A549 (cell line): ENCODE results near the gene SART3.

Source experiments
- CHD2 ChIP-seq: fragments of 150-350 bp; IDR thresholded peaks from 2 replicates; pipeline ENCODE4 v1.6.1; 2014; ENCODE audit warnings: low read length; ENCODE audit not compliant: partially characterized antibody
- CHD4 ChIP-seq: fragments of 200-600 bp; sonication (generic); IDR thresholded peaks from 2 replicates; pipeline ENCODE4 v1.6.1; 2016; ENCODE audit warnings: antibody characterized with exemption, mild to moderate bottlenecking, borderline replicate concordance
- FOSB ChIP-seq: fragments of 250-450 bp; sonication (Bioruptor Pico); IDR thresholded peaks from 2 replicates; pipeline ENCODE4 v1.5.0; 2020; ENCODE audit warnings: mild to moderate bottlenecking, moderate library complexity
- FOXS1 ChIP-seq: fragments of 250-450 bp; sonication (Bioruptor Pico); IDR thresholded peaks from 2 replicates; pipeline ENCODE4 v1.5.0; 2020; ENCODE audit warnings: mild to moderate bottlenecking, moderate library complexity
- KDM1A ChIP-seq: fragments of 200-600 bp; sonication (generic); IDR thresholded peaks from 2 replicates; pipeline ENCODE4 v1.6.1; 2016; ENCODE audit warnings: low read depth, mild to moderate bottlenecking
- PHF8 ChIP-seq: fragments of 200-600 bp; sonication (generic); IDR thresholded peaks from 2 replicates; pipeline ENCODE4 v1.6.1; 2016; ENCODE audit warnings: low read depth, mild to moderate bottlenecking, antibody characterized with exemption, moderate library complexity, borderline replicate concordance
- POLR2A ChIP-seq: IDR thresholded peaks from 2 replicates; pipeline ENCODE4 v1.6.1; 2012; ENCODE audit warnings: mild to moderate bottlenecking, low read length
- POLR2AphosphoS2 ChIP-seq: conservative IDR thresholded peaks from 2 replicates; pipeline ENCODE4 v1.6.1; 2012; ENCODE audit warnings: low read length, improper control_type of control experiment, inconsistent platforms
- RCOR1 ChIP-seq: fragments of 150-350 bp; IDR thresholded peaks from 2 replicates; pipeline ENCODE4 v1.6.1; 2014; ENCODE audit warnings: antibody characterized with exemption, low read length, low read depth
- TF ChIP-seq, protein P1 (sequence below): fragments of >200 bp; sonication (Bioruptor Twin); formaldehyde crosslinking; IDR thresholded peaks from 3 replicates; pipeline ENCODE4 v1.5.1; 2016
- TF ChIP-seq, protein P2 (sequence below): fragments of 150-350 bp; IDR thresholded peaks from 2 replicates; pipeline ENCODE4 v1.6.1; 2014; ENCODE audit warnings: low read depth, mild to moderate bottlenecking, low read length
- TF ChIP-seq, protein P3 (sequence below): IDR thresholded peaks from 2 replicates; pipeline ENCODE4 v1.6.1; 2012
- TF ChIP-seq, protein P4 (sequence below): fragments of 250-450 bp; sonication (Bioruptor Pico); IDR thresholded peaks from 2 replicates; pipeline ENCODE4 v1.5.0; 2021; ENCODE audit warnings: mild to moderate bottlenecking, moderate library complexity, borderline replicate concordance

DNA sequence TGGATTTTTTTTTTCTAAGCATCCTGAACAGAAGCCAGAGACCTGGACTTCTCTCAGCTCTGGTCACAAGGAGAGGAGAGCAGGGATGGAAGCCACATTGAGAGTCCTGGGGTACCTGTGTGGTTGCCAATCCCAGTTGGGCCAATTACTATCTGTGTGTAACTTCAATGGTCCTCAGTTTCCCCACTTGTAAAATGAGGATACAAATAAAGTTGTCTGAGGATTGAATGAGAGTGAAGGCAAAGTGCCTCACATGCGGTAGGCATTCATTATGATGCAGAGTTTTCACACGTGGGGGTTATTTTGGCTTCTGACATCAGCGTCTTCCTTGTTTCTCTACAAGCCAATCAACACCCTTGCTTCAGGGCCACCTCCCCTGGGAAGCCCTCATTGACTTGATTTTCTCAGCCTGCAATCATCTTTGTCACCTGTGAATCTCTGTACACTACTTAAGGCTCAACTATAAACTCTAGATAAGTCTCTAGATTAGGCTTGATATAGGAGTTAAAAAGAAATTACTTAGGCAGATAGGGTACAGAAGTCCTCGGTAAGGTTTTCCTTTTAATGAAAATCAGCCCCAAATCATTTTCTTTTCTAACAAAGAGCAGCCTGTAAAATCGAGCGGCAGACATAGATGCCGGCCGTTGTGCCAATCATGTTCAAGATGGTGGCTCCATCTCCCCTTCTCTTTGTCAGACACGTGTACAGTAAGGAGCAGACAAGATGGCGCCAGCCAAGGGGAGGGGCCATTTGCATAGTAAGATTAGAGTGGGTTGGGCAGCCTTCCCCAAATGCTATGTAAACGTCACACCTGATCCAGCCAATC, 83.7 kb downstream of the SART3 start:
- TF ChIP-seq POLR2A (no peak), POLR2AphosphoS2 (no peak), KDM1A (no peak), PHF8 (no peak), CHD2 (no peak), FOXS1 (CRISPR knock-in tag) (no peak), FOSB (no peak), CHD4 (no peak), RCOR1 (no peak)
- TF ChIP-seq, protein P1, sequence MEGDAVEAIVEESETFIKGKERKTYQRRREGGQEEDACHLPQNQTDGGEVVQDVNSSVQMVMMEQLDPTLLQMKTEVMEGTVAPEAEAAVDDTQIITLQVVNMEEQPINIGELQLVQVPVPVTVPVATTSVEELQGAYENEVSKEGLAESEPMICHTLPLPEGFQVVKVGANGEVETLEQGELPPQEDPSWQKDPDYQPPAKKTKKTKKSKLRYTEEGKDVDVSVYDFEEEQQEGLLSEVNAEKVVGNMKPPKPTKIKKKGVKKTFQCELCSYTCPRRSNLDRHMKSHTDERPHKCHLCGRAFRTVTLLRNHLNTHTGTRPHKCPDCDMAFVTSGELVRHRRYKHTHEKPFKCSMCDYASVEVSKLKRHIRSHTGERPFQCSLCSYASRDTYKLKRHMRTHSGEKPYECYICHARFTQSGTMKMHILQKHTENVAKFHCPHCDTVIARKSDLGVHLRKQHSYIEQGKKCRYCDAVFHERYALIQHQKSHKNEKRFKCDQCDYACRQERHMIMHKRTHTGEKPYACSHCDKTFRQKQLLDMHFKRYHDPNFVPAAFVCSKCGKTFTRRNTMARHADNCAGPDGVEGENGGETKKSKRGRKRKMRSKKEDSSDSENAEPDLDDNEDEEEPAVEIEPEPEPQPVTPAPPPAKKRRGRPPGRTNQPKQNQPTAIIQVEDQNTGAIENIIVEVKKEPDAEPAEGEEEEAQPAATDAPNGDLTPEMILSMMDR: no peak
- TF ChIP-seq, protein P2, sequence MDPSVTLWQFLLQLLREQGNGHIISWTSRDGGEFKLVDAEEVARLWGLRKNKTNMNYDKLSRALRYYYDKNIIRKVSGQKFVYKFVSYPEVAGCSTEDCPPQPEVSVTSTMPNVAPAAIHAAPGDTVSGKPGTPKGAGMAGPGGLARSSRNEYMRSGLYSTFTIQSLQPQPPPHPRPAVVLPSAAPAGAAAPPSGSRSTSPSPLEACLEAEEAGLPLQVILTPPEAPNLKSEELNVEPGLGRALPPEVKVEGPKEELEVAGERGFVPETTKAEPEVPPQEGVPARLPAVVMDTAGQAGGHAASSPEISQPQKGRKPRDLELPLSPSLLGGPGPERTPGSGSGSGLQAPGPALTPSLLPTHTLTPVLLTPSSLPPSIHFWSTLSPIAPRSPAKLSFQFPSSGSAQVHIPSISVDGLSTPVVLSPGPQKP: no peak
- TF ChIP-seq, protein P3, sequence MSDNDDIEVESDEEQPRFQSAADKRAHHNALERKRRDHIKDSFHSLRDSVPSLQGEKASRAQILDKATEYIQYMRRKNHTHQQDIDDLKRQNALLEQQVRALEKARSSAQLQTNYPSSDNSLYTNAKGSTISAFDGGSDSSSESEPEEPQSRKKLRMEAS: no peak
- TF ChIP-seq, protein P4, sequence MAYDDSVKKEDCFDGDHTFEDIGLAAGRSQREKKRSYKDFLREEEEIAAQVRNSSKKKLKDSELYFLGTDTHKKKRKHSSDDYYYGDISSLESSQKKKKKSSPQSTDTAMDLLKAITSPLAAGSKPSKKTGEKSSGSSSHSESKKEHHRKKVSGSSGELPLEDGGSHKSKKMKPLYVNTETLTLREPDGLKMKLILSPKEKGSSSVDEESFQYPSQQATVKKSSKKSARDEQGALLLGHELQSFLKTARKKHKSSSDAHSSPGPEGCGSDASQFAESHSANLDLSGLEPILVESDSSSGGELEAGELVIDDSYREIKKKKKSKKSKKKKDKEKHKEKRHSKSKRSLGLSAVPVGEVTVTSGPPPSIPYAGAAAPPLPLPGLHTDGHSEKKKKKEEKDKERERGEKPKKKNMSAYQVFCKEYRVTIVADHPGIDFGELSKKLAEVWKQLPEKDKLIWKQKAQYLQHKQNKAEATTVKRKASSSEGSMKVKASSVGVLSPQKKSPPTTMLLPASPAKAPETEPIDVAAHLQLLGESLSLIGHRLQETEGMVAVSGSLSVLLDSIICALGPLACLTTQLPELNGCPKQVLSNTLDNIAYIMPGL: no peak
